GM18502 (cell line): Measurements from ENCODE around the gene CSHL1.
"Not testable (repeated sequence)": the region's sequence is repeated elsewhere in the genome, so short reads cannot be mapped to it uniquely, and the experiment has no call there.

Experiments used
- ATAC-seq: cut with Tn5 transposase; IDR thresholded peaks from one replicate; pipeline ENCODE4 v1.9.1; 2021; ENCODE audit warnings: mild to moderate bottlenecking; ENCODE audit not compliant: unreplicated experiment, poor library complexity

CSHL1 gene

GRCh38 chr17:63920050-63920449 lies 9.0 kb upstream of the CSHL1 start:
- not testable (repeated sequence) for ATAC-seq

- peak; percentile 68 for ATAC-seq
Measured at GRCh38 chr17:63919311-63919723, 8.3 kb upstream of the CSHL1 start.

- not testable (repeated sequence) for ATAC-seq
Measured at GRCh38 chr17:63918789-63919305, 7.8 kb upstream of the CSHL1 start, which contains the start of gene GH1. Gene GH1 (minus strand): TSS chr17:63918839. CDS start chr17:63918776, 63 bp downstream.

GRCh38 chr17:63918305-63918704 lies 7.2 kb upstream of the CSHL1 start:
- ATAC-seq: no peak

GRCh38 chr17:63917646-63918045 lies 6.6 kb upstream of the CSHL1 start:
- ATAC-seq: no peak

GRCh38 chr17:63917206-63917605 lies 6.1 kb upstream of the CSHL1 start:
- ATAC-seq: not testable (repeated sequence)

GRCh38 chr17:63916566-63917185 lies 5.6 kb upstream of the CSHL1 start:
- no peak for ATAC-seq

GRCh38 chr17:63915753-63916152 lies 4.7 kb upstream of the CSHL1 start:
- ATAC-seq: not testable (repeated sequence)

GRCh38 chr17:63914471-63914870 lies 3.4 kb upstream of the CSHL1 start:
- ATAC-seq: no peak

- ATAC-seq: no peak
Measured at GRCh38 chr17:63911657-63912100, 621 bp upstream of the CSHL1 start.

- no peak for ATAC-seq
Measured at GRCh38 chr17:63910096-63910495, 962 bp downstream of the CSHL1 start.

GRCh38 chr17:63909586-63909985 lies 1.5 kb downstream of the CSHL1 start:
- ATAC-seq: not testable (repeated sequence)

- not testable (repeated sequence) for ATAC-seq
Measured at GRCh38 chr17:63907161-63907778, 3.8 kb downstream of the CSHL1 start.

- not testable (repeated sequence) for ATAC-seq
Measured at GRCh38 chr17:63904796-63905195, 6.3 kb downstream of the CSHL1 start.

- not testable (repeated sequence) for ATAC-seq
Measured at GRCh38 chr17:63903787-63904201, 7.3 kb downstream of the CSHL1 start.

- not testable (repeated sequence) for ATAC-seq
Measured at GRCh38 chr17:63901971-63902370, 9.1 kb downstream of the CSHL1 start.

- ATAC-seq: not testable (repeated sequence)
Measured at GRCh38 chr17:63898899-63899798, 11.9 kb downstream of the CSHL1 start.

- ATAC-seq: not testable (repeated sequence)
Measured at GRCh38 chr17:63896524-63897354, 14.3 kb downstream of the CSHL1 start, which contains the start of gene CSH1. Gene CSH1 (minus strand): TSS chr17:63896574. CDS start chr17:63896511, 63 bp downstream.

GRCh38 chr17:63894821-63895220 lies 16.2 kb downstream of the CSHL1 start:
- ATAC-seq: not testable (repeated sequence)
